GM18861 (cell line): ENCODE data around the gene BLOC1S2.
"Not testable (repeated sequence)": the region's sequence is repeated elsewhere in the genome, so short reads cannot be mapped to it uniquely, and the experiment has no call there.

ENCODE experiments used
- ATAC-seq: cut with Tn5 transposase; IDR thresholded peaks from one replicate; pipeline ENCODE4 v1.9.1; 2021; ENCODE audit not compliant: unreplicated experiment

Gene BLOC1S2

GRCh38 chr10:100292300-100292699 lies 5.8 kb upstream of the BLOC1S2 start:
- not testable (repeated sequence) for ATAC-seq

GRCh38 chr10:100291356-100291755 lies 4.9 kb upstream of the BLOC1S2 start:
- no peak for ATAC-seq

- ATAC-seq = no peak
Observed at GRCh38 chr10:100289641-100290040, 3.2 kb upstream of the BLOC1S2 start.

- no peak for ATAC-seq
Observed at GRCh38 chr10:100288196-100288595, 1.7 kb upstream of the BLOC1S2 start.

- ATAC-seq = no peak
Observed at GRCh38 chr10:100287756-100288155, 1.3 kb upstream of the BLOC1S2 start.

- ATAC-seq = not testable (repeated sequence)
Observed at GRCh38 chr10:100285326-100285725, 1.2 kb downstream of the BLOC1S2 start.

- no peak for ATAC-seq
Observed at GRCh38 chr10:100282907-100283306, 3.6 kb downstream of the BLOC1S2 start.

GRCh38 chr10:100276971-100277370 lies 9.5 kb downstream of the BLOC1S2 start:
- ATAC-seq = not testable (repeated sequence)

- ATAC-seq = peak; percentile 65
Observed at GRCh38 chr10:100267239-100268104, 19.0 kb downstream of the BLOC1S2 start, which contains the start of gene CWF19L1. CWF19L1 (minus strand) TSS chr10:100267638; CDS start chr10:100267593, 45 bp downstream.

- no peak for ATAC-seq
Observed at GRCh38 chr10:100265821-100266485, 20.5 kb downstream of the BLOC1S2 start.

GRCh38 chr10:100254191-100254590 lies 32.3 kb downstream of the BLOC1S2 start:
- ATAC-seq = no peak

- ATAC-seq = no peak
Observed at GRCh38 chr10:100253041-100253440, 33.4 kb downstream of the BLOC1S2 start.

GRCh38 chr10:100248820-100249219 lies 37.7 kb downstream of the BLOC1S2 start:
- no peak for ATAC-seq

- no peak for ATAC-seq
Observed at GRCh38 chr10:100245484-100246220, 40.8 kb downstream of the BLOC1S2 start.

- ATAC-seq = no peak
Observed at GRCh38 chr10:100239851-100240250, 46.6 kb downstream of the BLOC1S2 start.

GRCh38 chr10:100238429-100238828 lies 48.1 kb downstream of the BLOC1S2 start:
- ATAC-seq = no peak

- no peak for ATAC-seq
Observed at GRCh38 chr10:100232101-100232500, 54.4 kb downstream of the BLOC1S2 start.

GRCh38 chr10:100229819-100230422 lies 56.6 kb downstream of the BLOC1S2 start:
- no peak for ATAC-seq

- ATAC-seq = no peak
Observed at GRCh38 chr10:100223879-100224278, 62.6 kb downstream of the BLOC1S2 start.
